Neural progenitor cell (in vitro differentiated cells): ENCODE data around the gene CNTN1. TPM values are rescaled to one million over a fixed set of nuclear protein-coding genes. Genes with fewer than 3 reads are reported as not detected.

ENCODE experiments used
- DNase-seq: peaks from one replicate; pipeline ENCODE4 v3.0.0-alpha.2; 2016; ENCODE audit warnings: low spot score
- H2AFZ ChIP-seq: fragments of 200-600 bp; sonication (generic); replicated peaks from 2 replicates; pipeline ENCODE4 v1.6.1; 2016; ENCODE audit warnings: antibody characterized with exemption
- H3F3A ChIP-seq: fragments of 200-600 bp; sonication (generic); 2 replicates; pipeline ENCODE4 v1.6.1; 2016; ENCODE audit warnings: antibody characterized with exemption, low read depth
- H3K27ac ChIP-seq: fragments of 200-600 bp; sonication (generic); 2 replicates; pipeline ENCODE4 v1.5.1; 2016; ENCODE audit warnings: mild to moderate bottlenecking
- H3K27me3 ChIP-seq: fragments of 200-600 bp; sonication (generic); 2 replicates; pipeline ENCODE4 v1.6.1; 2016; ENCODE audit warnings: mild to moderate bottlenecking, moderate library complexity
- H3K36me3 ChIP-seq: fragments of 200-600 bp; sonication (generic); 2 replicates; pipeline ENCODE4 v1.5.1; 2016
- H3K4me1 ChIP-seq: fragments of 200-600 bp; sonication (generic); 2 replicates; pipeline ENCODE4 v1.6.1; 2016; ENCODE audit warnings: mixed run types
- H3K4me2 ChIP-seq: fragments of 200-600 bp; sonication (generic); 2 replicates; pipeline ENCODE4 v1.6.1; 2016
- H3K4me3 ChIP-seq: fragments of 200-600 bp; sonication (generic); 2 replicates; pipeline ENCODE4 v1.5.1; 2016
- H3K79me2 ChIP-seq: fragments of 200-600 bp; sonication (generic); 2 replicates; pipeline ENCODE4 v1.6.1; 2016; ENCODE audit warnings: low read depth
- H3K9ac ChIP-seq: fragments of 200-600 bp; sonication (generic); 2 replicates; pipeline ENCODE4 v1.6.1; 2016
- H3K9me3 ChIP-seq: fragments of 200-600 bp; sonication (generic); 2 replicates; pipeline ENCODE4 v1.5.1; 2016; ENCODE audit warnings: low read depth
- H4K20me1 ChIP-seq: fragments of 200-600 bp; sonication (generic); 2 replicates; pipeline ENCODE4 v1.6.1; 2016; ENCODE audit warnings: low read depth
- H3K27ac Mint-ChIP-seq: 3 replicates; pipeline ENCODE4 v1.8.0; 2021; ENCODE audit warnings: mixed read lengths
- H3K27me3 Mint-ChIP-seq: 2 replicates; pipeline ENCODE4 v1.8.0; 2022; ENCODE audit warnings: low read depth, mild to moderate bottlenecking, inconsistent platforms, moderate library complexity, mixed read lengths; ENCODE audit not compliant: insufficient read depth
- H3K36me3 Mint-ChIP-seq: 3 replicates; pipeline ENCODE4 v1.8.0; 2021; ENCODE audit warnings: mixed read lengths
- H3K4me1 Mint-ChIP-seq: 3 replicates; pipeline ENCODE4 v1.8.0; 2021; ENCODE audit warnings: mixed read lengths
- H3K4me3 Mint-ChIP-seq: 3 replicates; pipeline ENCODE4 v1.8.0; 2021; ENCODE audit warnings: mild to moderate bottlenecking, moderate library complexity, mixed read lengths
- H3K9me3 Mint-ChIP-seq: 3 replicates; pipeline ENCODE4 v1.8.0; 2020; ENCODE audit warnings: mixed read lengths
- CTCF ChIP-seq: fragments of 200-600 bp; sonication (generic); IDR thresholded peaks from 2 replicates; pipeline ENCODE4 v1.5.1; 2017; ENCODE audit warnings: antibody characterized with exemption, mild to moderate bottlenecking
- EZH2 ChIP-seq: fragments of 200-600 bp; sonication (generic); IDR thresholded peaks from 2 replicates; pipeline ENCODE4 v1.6.1; 2017; ENCODE audit warnings: antibody characterized with exemption, mild to moderate bottlenecking, moderate library complexity
- EZH2phosphoT487 ChIP-seq: fragments of 200-600 bp; sonication (generic); IDR thresholded peaks from 2 replicates; pipeline ENCODE4 v1.6.1; 2017; ENCODE audit warnings: antibody characterized with exemption
- total RNA-seq: library from RNA; depleted of rRNA; stranded (reverse); fragments of >200 nt; gene quantifications from 2 replicates; pipeline ENCODE4 v1.2.3, GENCODE V29; 2015; ENCODE audit warnings: low replicate concordance

CNTN1 gene
- total RNA-seq, 1 donor from 2014 or later: 0.17 TPM

GRCh38 chr12:40644708-40645107, 47.5 kb upstream of the CNTN1 start:
- no peak overlapping the region for H3K4me3 Mint-ChIP-seq
- peaks cover 6% of the 10 kb centered on the region for H3K4me1 ChIP-seq
- H3K27me3 Mint-ChIP-seq: no peaks in the 10 kb centered on the region
- H3K9ac ChIP-seq: no peak overlapping the region
- no peak for TF ChIP-seq EZH2
- TF ChIP-seq CTCF: no peak
- no peak for TF ChIP-seq EZH2phosphoT487
- no peak for DNase-seq
- H3K79me2 ChIP-seq: no peaks in the 10 kb centered on the region
- no peaks in the 10 kb centered on the region for H3F3A ChIP-seq
- H3K4me1 Mint-ChIP-seq: peaks cover 11% of the 10 kb centered on the region
- no peak overlapping the region for H3K27ac ChIP-seq
- H3K27ac Mint-ChIP-seq: no peak overlapping the region
- H3K9me3 Mint-ChIP-seq: peaks cover 10% of the 10 kb centered on the region
- no peak overlapping the region for H2AFZ ChIP-seq
- no peak overlapping the region for H3K4me3 ChIP-seq
- H3K36me3 ChIP-seq: no peaks in the 10 kb centered on the region
- H4K20me1 ChIP-seq: no peaks in the 10 kb centered on the region
- H3K27me3 ChIP-seq: no peaks in the 10 kb centered on the region
- peaks cover 2% of the 10 kb centered on the region for H3K36me3 Mint-ChIP-seq
- H3K9me3 ChIP-seq: no peaks in the 10 kb centered on the region
- H3K4me2 ChIP-seq: no peak overlapping the region

GRCh38 chr12:40645361-40645760, 46.9 kb upstream of the CNTN1 start:
- Histone ChIP-seq H3K4me1 (peaks cover 13% of the 10 kb centered on the region), H3K9ac (no peak overlapping the region), H3K27ac (no peak overlapping the region), H2AFZ (no peak overlapping the region), H3K79me2 (no peaks in the 10 kb centered on the region), H3K36me3 (no peaks in the 10 kb centered on the region), H3K27me3 (no peaks in the 10 kb centered on the region), H3K4me3 (no peak overlapping the region), H3K4me2 (no peak overlapping the region), H3F3A (no peaks in the 10 kb centered on the region), H4K20me1 (no peaks in the 10 kb centered on the region), H3K9me3 (no peaks in the 10 kb centered on the region)
- H3K4me3 Mint-ChIP-seq: no peak overlapping the region
- DNase-seq: no peak
- TF ChIP-seq CTCF (no peak), EZH2 (no peak)
- H3K9me3 Mint-ChIP-seq: peaks cover 8% of the 10 kb centered on the region
- no peaks in the 10 kb centered on the region for H3K27me3 Mint-ChIP-seq
- H3K36me3 Mint-ChIP-seq: peaks cover 2% of the 10 kb centered on the region
- H3K4me1 Mint-ChIP-seq: peaks cover 11% of the 10 kb centered on the region
- no peak overlapping the region for H3K27ac Mint-ChIP-seq

- no peak for DNase-seq
- no peaks in the 10 kb centered on the region for H3F3A ChIP-seq
- H3K27ac ChIP-seq: no peak overlapping the region
- peaks cover 2% of the 10 kb centered on the region for H3K36me3 Mint-ChIP-seq
- peaks cover 3% of the 10 kb centered on the region for H3K9me3 Mint-ChIP-seq
- no peaks in the 10 kb centered on the region for H3K36me3 ChIP-seq
- H3K4me2 ChIP-seq: no peak overlapping the region
- no peak overlapping the region for H3K27ac Mint-ChIP-seq
- peaks cover 11% of the 10 kb centered on the region for H3K4me1 Mint-ChIP-seq
- H3K79me2 ChIP-seq: no peaks in the 10 kb centered on the region
- H3K4me3 ChIP-seq: no peak overlapping the region
- H3K4me3 Mint-ChIP-seq: no peak overlapping the region
- H4K20me1 ChIP-seq: no peaks in the 10 kb centered on the region
- peaks cover 14% of the 10 kb centered on the region for H3K4me1 ChIP-seq
- no peaks in the 10 kb centered on the region for H3K27me3 ChIP-seq
- H3K27me3 Mint-ChIP-seq: no peaks in the 10 kb centered on the region
- H3K9me3 ChIP-seq: no peaks in the 10 kb centered on the region
- H3K9ac ChIP-seq: no peak overlapping the region
- H2AFZ ChIP-seq: no peak overlapping the region
- TF ChIP-seq CTCF (no peak), EZH2 (no peak), EZH2phosphoT487 (no peak)
Observed at GRCh38 chr12:40646456-40646855, 45.8 kb upstream of the CNTN1 start.

GRCh38 chr12:40646911-40647310, 45.3 kb upstream of the CNTN1 start:
- Histone ChIP-seq H3K79me2 (no peaks in the 10 kb centered on the region), H3K4me1 (peaks cover 14% of the 10 kb centered on the region), H2AFZ (no peak overlapping the region), H3K9ac (no peak overlapping the region), H3K4me2 (no peak overlapping the region), H3K4me3 (no peak overlapping the region), H3K9me3 (no peaks in the 10 kb centered on the region), H3K36me3 (no peaks in the 10 kb centered on the region), H3K27ac (no peak overlapping the region), H3F3A (no peaks in the 10 kb centered on the region), H3K27me3 (no peaks in the 10 kb centered on the region), H4K20me1 (no peaks in the 10 kb centered on the region)
- Mint-ChIP-seq H3K4me1 (peaks cover 11% of the 10 kb centered on the region), H3K4me3 (no peak overlapping the region), H3K27ac (no peak overlapping the region), H3K27me3 (no peaks in the 10 kb centered on the region), H3K36me3 (peaks cover 2% of the 10 kb centered on the region), H3K9me3 (peaks cover 3% of the 10 kb centered on the region)
- TF ChIP-seq EZH2phosphoT487 (no peak), CTCF (no peak), EZH2 (no peak)
- DNase-seq: peak; percentile 11
